Gastroesophageal sphincter (tissue), 3 donors: ENCODE measurements around the gene CHN1.

Source experiments
- POLR2A ChIP-seq, 2 donors: fragments of 450-650 bp; IDR thresholded peaks; one replicate each; pipeline ENCODE4 v1.6.1; 2017; ENCODE audit warnings: antibody characterized with exemption in 2 of 2, mild to moderate bottlenecking in 2 of 2, moderate library complexity in 1 of 2
- TF ChIP-seq, protein P1 (sequence below), 4 experiments: fragments of 200-600 bp in 2 of 4; fragments of 450-650 bp in 2 of 4; sonication (generic) in 1 of 4; IDR thresholded peaks; one replicate each; pipeline ENCODE4 v1.5.1; 2017 to 2019; ENCODE audit warnings: antibody characterized with exemption in 4 of 4, mild to moderate bottlenecking in 2 of 4, moderate library complexity in 2 of 4

DNA sequence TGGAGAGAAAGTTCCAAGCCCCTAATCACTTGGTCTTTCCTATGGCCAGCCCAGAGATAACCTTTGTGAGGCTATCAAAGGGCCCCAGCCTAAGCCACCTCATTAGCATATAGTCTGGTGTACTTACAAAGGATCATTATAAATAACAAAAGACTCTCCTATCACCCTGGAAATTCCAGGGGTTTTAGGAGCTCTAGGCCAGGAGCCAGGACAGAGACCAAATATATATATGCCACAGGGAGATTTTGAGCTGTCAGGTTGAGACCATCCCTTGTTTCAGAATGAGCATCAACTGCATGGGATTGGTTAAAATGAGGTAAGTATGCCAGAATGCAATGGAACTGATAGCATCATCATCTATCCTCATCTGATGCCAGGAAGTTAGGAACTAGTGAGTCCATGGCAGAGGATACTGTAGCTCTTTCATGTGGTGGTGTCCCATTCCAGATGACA lies 208.8 kb downstream of the CHN1 start:
- TF ChIP-seq, protein P1, sequence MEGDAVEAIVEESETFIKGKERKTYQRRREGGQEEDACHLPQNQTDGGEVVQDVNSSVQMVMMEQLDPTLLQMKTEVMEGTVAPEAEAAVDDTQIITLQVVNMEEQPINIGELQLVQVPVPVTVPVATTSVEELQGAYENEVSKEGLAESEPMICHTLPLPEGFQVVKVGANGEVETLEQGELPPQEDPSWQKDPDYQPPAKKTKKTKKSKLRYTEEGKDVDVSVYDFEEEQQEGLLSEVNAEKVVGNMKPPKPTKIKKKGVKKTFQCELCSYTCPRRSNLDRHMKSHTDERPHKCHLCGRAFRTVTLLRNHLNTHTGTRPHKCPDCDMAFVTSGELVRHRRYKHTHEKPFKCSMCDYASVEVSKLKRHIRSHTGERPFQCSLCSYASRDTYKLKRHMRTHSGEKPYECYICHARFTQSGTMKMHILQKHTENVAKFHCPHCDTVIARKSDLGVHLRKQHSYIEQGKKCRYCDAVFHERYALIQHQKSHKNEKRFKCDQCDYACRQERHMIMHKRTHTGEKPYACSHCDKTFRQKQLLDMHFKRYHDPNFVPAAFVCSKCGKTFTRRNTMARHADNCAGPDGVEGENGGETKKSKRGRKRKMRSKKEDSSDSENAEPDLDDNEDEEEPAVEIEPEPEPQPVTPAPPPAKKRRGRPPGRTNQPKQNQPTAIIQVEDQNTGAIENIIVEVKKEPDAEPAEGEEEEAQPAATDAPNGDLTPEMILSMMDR (IDR thresholded peaks at IDR 0.05), result no peak
- TF ChIP-seq POLR2A (IDR thresholded peaks at IDR 0.05), result no peak
